H9 (cell line): ENCODE results near the gene TRABD. TPM values are rescaled to one million over a fixed set of nuclear protein-coding genes. Genes with fewer than 3 reads are reported as not detected.

Source experiments
- DNase-seq: peaks from one replicate; pipeline ENCODE4 v3.0.0-alpha.2; 2017
- H2AFZ ChIP-seq: one replicate; pipeline ENCODE4 v1.6.1; 2013; ENCODE audit warnings: mild to moderate bottlenecking, low read length, control low read depth, moderate library complexity
- H2AK5ac ChIP-seq: 2 replicates; pipeline ENCODE4 v1.6.1; 2013; ENCODE audit warnings: low read length, control low read depth, mixed read lengths; ENCODE audit not compliant: insufficient read length
- H2BK120ac ChIP-seq: one replicate; pipeline ENCODE4 v1.6.1; 2013; ENCODE audit warnings: low read depth, mild to moderate bottlenecking, low read length, control low read depth, inconsistent platforms; ENCODE audit not compliant: poor library complexity, severe bottlenecking
- H2BK12ac ChIP-seq: 2 replicates; pipeline ENCODE4 v1.6.1; 2013; ENCODE audit warnings: low read length, control low read depth, mixed read lengths, low read depth; ENCODE audit not compliant: insufficient read length
- H2BK15ac ChIP-seq: 2 replicates; pipeline ENCODE4 v1.6.1; 2013; ENCODE audit warnings: low read depth, low read length, control low read depth
- H2BK20ac ChIP-seq: one replicate; pipeline ENCODE4 v1.6.1; 2013; ENCODE audit warnings: low read depth, mild to moderate bottlenecking, low read length, control low read depth, inconsistent platforms; ENCODE audit not compliant: poor library complexity, severe bottlenecking
- H2BK5ac ChIP-seq: 2 replicates; pipeline ENCODE4 v1.6.1; 2013; ENCODE audit warnings: low read length, control low read depth, mixed read lengths; ENCODE audit not compliant: insufficient read length
- H3K14ac ChIP-seq: 2 replicates; pipeline ENCODE4 v1.6.1; 2013; ENCODE audit warnings: low read length, control low read depth; ENCODE audit not compliant: insufficient read depth
- H3K18ac ChIP-seq: 2 replicates; pipeline ENCODE4 v1.6.1; 2013; ENCODE audit warnings: low read depth, mild to moderate bottlenecking, mixed read lengths, low read length, control low read depth; ENCODE audit not compliant: insufficient read length
- H3K23ac ChIP-seq: 2 replicates; pipeline ENCODE4 v1.6.1; 2013; ENCODE audit warnings: low read length, control low read depth, mixed read lengths, low read depth; ENCODE audit not compliant: insufficient read length
- H3K23me2 ChIP-seq: 2 replicates; pipeline ENCODE4 v1.6.1; 2013; ENCODE audit warnings: low read depth, mild to moderate bottlenecking, mixed read lengths, low read length, control low read depth; ENCODE audit not compliant: insufficient read length, poor library complexity, severe bottlenecking
- H3K27ac ChIP-seq: 2 replicates; pipeline ENCODE4 v1.5.1; 2013; ENCODE audit warnings: low read length, control low read depth, mixed read lengths, low read depth; ENCODE audit not compliant: insufficient read length
- H3K27me3 ChIP-seq: 2 replicates; pipeline ENCODE4 v1.6.1; 2013; ENCODE audit warnings: low read length, control low read depth, inconsistent platforms; ENCODE audit not compliant: insufficient read depth
- H3K4ac ChIP-seq: 2 replicates; pipeline ENCODE4 v1.6.1; 2013; ENCODE audit warnings: low read depth, mild to moderate bottlenecking, control low read depth, inconsistent platforms, low read length, moderate library complexity
- H3K4me1 ChIP-seq: 2 replicates; pipeline ENCODE4 v1.6.1; 2013; ENCODE audit warnings: low read length, control low read depth, inconsistent platforms; ENCODE audit not compliant: insufficient read depth
- H3K4me2 ChIP-seq: 2 replicates; pipeline ENCODE4 v1.6.1; 2013; ENCODE audit warnings: low read length, control low read depth, mixed read lengths; ENCODE audit not compliant: insufficient read length, insufficient read depth
- H3K56ac ChIP-seq: 2 replicates; pipeline ENCODE4 v1.6.1; 2013; ENCODE audit warnings: low read depth, mild to moderate bottlenecking, mixed read lengths, low read length, control low read depth; ENCODE audit not compliant: insufficient read length
- H3K79me1 ChIP-seq: 2 replicates; pipeline ENCODE4 v1.6.1; 2013; ENCODE audit warnings: low read depth, mild to moderate bottlenecking, moderate library complexity, low read length, control low read depth, inconsistent platforms; ENCODE audit not compliant: insufficient read depth, poor library complexity, severe bottlenecking
- H3K79me2 ChIP-seq: 2 replicates; pipeline ENCODE4 v1.6.1; 2013; ENCODE audit warnings: low read length, control low read depth, inconsistent platforms; ENCODE audit not compliant: insufficient read depth
- H3K9ac ChIP-seq: 2 replicates; pipeline ENCODE4 v1.6.1; 2013; ENCODE audit warnings: low read length, control low read depth, mixed read lengths; ENCODE audit not compliant: insufficient read length; ENCODE audit errors: extremely low read depth
- H3K9me3 ChIP-seq: one replicate; pipeline ENCODE4 v1.6.1; 2013; ENCODE audit warnings: low read depth, low read length, inconsistent platforms; ENCODE audit not compliant: control insufficient read depth
- H3T11ph ChIP-seq: one replicate; pipeline ENCODE4 v1.6.1; 2013; ENCODE audit warnings: mild to moderate bottlenecking, low read length, control low read depth, inconsistent platforms
- H4K20me1 ChIP-seq: one replicate; pipeline ENCODE4 v1.6.1; 2013; ENCODE audit not compliant: control insufficient read depth, insufficient read length, insufficient read depth
- H4K5ac ChIP-seq: 2 replicates; pipeline ENCODE4 v1.6.1; 2013; ENCODE audit warnings: low read depth, mild to moderate bottlenecking, mixed read lengths, low read length, control low read depth; ENCODE audit not compliant: insufficient read length
- H4K8ac ChIP-seq: replicated peaks from 2 replicates; pipeline ENCODE4 v1.6.1; 2013; ENCODE audit warnings: low read length, control low read depth, mixed read lengths, low read depth; ENCODE audit not compliant: insufficient read length
- H4K91ac ChIP-seq: 2 replicates; pipeline ENCODE4 v1.6.1; 2013; ENCODE audit warnings: low read depth, mild to moderate bottlenecking, moderate library complexity, mixed read lengths, low read length, control low read depth; ENCODE audit not compliant: insufficient read length
- H3K27ac Mint-ChIP-seq, 3 experiments: 2 replicates in 2 of 3; 3 replicates in 1 of 3; pipeline ENCODE4 v1.8.0; 2020 to 2021; ENCODE audit warnings: mixed read lengths in 3 of 3, mild to moderate bottlenecking in 1 of 3, moderate library complexity in 1 of 3
- H3K27me3 Mint-ChIP-seq: 2 replicates; pipeline ENCODE4 v1.8.0; 2021; ENCODE audit warnings: low read depth, mild to moderate bottlenecking, moderate library complexity, mixed read lengths
- H3K36me3 Mint-ChIP-seq, 3 experiments: 2 replicates in 2 of 3; 3 replicates in 1 of 3; pipeline ENCODE4 v1.8.0; 2020 to 2021; ENCODE audit warnings: low read depth in 3 of 3, mixed read lengths in 3 of 3; ENCODE audit not compliant: insufficient read depth in 1 of 3
- H3K4me1 Mint-ChIP-seq, 2 experiments: 2 replicates each; pipeline ENCODE4 v1.8.0; 2020; ENCODE audit warnings: mixed read lengths in 2 of 2
- H3K4me3 Mint-ChIP-seq, 2 experiments: 2 replicates in 1 of 2; 3 replicates in 1 of 2; pipeline ENCODE4 v1.8.0; 2020 to 2021; ENCODE audit warnings: mild to moderate bottlenecking in 2 of 2, mixed read lengths in 2 of 2, moderate library complexity in 1 of 2
- H3K9me3 Mint-ChIP-seq, 2 experiments: 2 replicates in 1 of 2; 3 replicates in 1 of 2; pipeline ENCODE4 v1.8.0; 2020; ENCODE audit warnings: mild to moderate bottlenecking in 2 of 2, mixed read lengths in 2 of 2, moderate library complexity in 1 of 2
- CTCF ChIP-seq: fragments of 200-600 bp; sonication (generic); conservative IDR thresholded peaks from 3 replicates; pipeline ENCODE4 v1.8.0; 2021; ENCODE audit warnings: antibody characterized with exemption, mild to moderate bottlenecking
- WGBS: extraction: QIAGEN DNeasy Blood & Tissue Kit; methylation state at CpG from one replicate; pipeline ENCODE4 v1.1.7; 2013; ENCODE audit warnings: missing lambda C conversion rate, low lambda C conversion rate, mixed read lengths; ENCODE audit not compliant: insufficient read length; ENCODE audit errors: extremely low coverage; 5-methylcytosine and 5-hydroxymethylcytosine counted together
- total RNA-seq: library from RNA; stranded (reverse); gene quantifications from 2 replicates; pipeline ENCODE4 v1.2.1, GENCODE V29; 2021

Gene TRABD
- total RNA-seq, 1 experiment from 2014 or later, result 47.8 TPM

- Histone ChIP-seq H3K14ac (no peak overlapping the region), H4K8ac (no peak overlapping the region), H4K91ac (no peak overlapping the region), H2BK20ac (no peak overlapping the region), H3K79me1 (no peaks in the 10 kb centered on the region), H3K4me2 (peak overlapping the region; percentile 58), H3K23me2 (peaks cover 17% of the 10 kb centered on the region), H2AK5ac (no peak overlapping the region), H4K20me1 (no peaks in the 10 kb centered on the region), H3K4me1 (no peaks in the 10 kb centered on the region), H3T11ph (no peak overlapping the region), H3K9me3 (no peaks in the 10 kb centered on the region), H3K56ac (no peak overlapping the region), H2BK15ac (no peak overlapping the region), H3K23ac (no peak overlapping the region), H2AFZ (no peak overlapping the region), H3K18ac (no peak overlapping the region), H4K5ac (no peak overlapping the region), H3K27me3 (no peaks in the 10 kb centered on the region), H3K4ac (no peak overlapping the region), H2BK120ac (no peak overlapping the region), H3K27ac (no peak overlapping the region), H2BK5ac (no peak overlapping the region), H3K9ac (no peak overlapping the region), H2BK12ac (no peak overlapping the region), H3K79me2 (peaks cover 5% of the 10 kb centered on the region; the same call in 1 of the 2 replicates)
- Mint-ChIP-seq H3K9me3 (no peaks in the 10 kb centered on the region), H3K27ac (0 out of 7 replicates have a peak overlapping the region, but pooled peaks of 1 of the 3 experiments have one; percentile 9), H3K4me1 (peaks cover 10 to 23% of the 10 kb centered on the region in 2 experiments), H3K36me3 (peaks cover 0 to 6% (median 5%) of the 10 kb centered on the region in 3 experiments; a peak in 5 of 7 replicates), H3K27me3 (no peaks in the 10 kb centered on the region; the same call in none of the 2 replicates), H3K4me3 (peak overlapping the region; percentile 85 to 91)
- no peak for DNase-seq
- no CpG with 5 or more reads among the region's 26 CpGs for WGBS
- no peak for TF ChIP-seq CTCF
These were observed 1.2 kb downstream of the TRABD start for GRCh38 chr22:50186761-50187523.
